ENCODE data around the gene OR5J2.
"Not testable (repeated sequence)": the region's sequence is repeated elsewhere in the genome, so short reads cannot be mapped to it uniquely, and the experiment has no call there.

Gene OR5J2

GRCh38 chr11:56214537-56214936, 38.1 kb downstream of the OR5J2 start:
- in situ Hi-C loops (cut with HindIII; ENCODE audit: low sequenced_read_pairs), result no loop called here
- no peak overlapping the region for H3K4me3 ChIP-seq (ENCODE audit: low read depth, low read length)
- no peak for DNase-seq (ENCODE audit: low read depth)
- TF ChIP-seq CTCF (IDR thresholded peaks at IDR 0.05; ENCODE audit: low read depth, low read length, missing control alignments), result no peak

GRCh38 chr11:56219735-56220134, 43.3 kb downstream of the OR5J2 start:
- DNase-seq (ENCODE audit: low read depth); H3K4me3 ChIP-seq (ENCODE audit: low read depth, low read length); in situ Hi-C loops (cut with HindIII; ENCODE audit: low sequenced_read_pairs): not testable (repeated sequence)

Measured in astrocyte of the cerebellum (primary cell).